ENCODE results near the gene ANKRD36C.
"Not testable (repeated sequence)": the region's sequence is repeated elsewhere in the genome, so short reads cannot be mapped to it uniquely, and the experiment has no call there.

ANKRD36C gene

GRCh38 chr2:95991351-95992094 is at the start of gene ANKRD36C:
Gene ANKRD36C, minus strand, starts transcription at chr2:95991824. Its CDS starts 116 bp downstream, at chr2:95991708.
- not testable (repeated sequence) for H3K27me3 ChIP-seq (replicated peaks; ENCODE audit: insufficient read depth, low read length); H3K36me3 ChIP-seq (replicated peaks; ENCODE audit: insufficient read depth, low read length); H3K9me3 ChIP-seq (replicated peaks; ENCODE audit: insufficient read depth, low read length); H3F3A ChIP-seq (ENCODE audit: insufficient read depth, low read length); H3K79me2 ChIP-seq (ENCODE audit: low read length); H3K9me2 ChIP-seq (replicated peaks; ENCODE audit: insufficient read depth, low read length); H4K20me1 ChIP-seq (ENCODE audit: insufficient read depth, low read length); H3K4me1 ChIP-seq (ENCODE audit: low read length)
- Histone ChIP-seq H3K9ac (ENCODE audit: low read length) (peak within 1 kb of the TSS; percentile 92), H3K4me2 (ENCODE audit: low read depth, low read length) (peak within 1 kb of the TSS; percentile 99), H2AFZ (ENCODE audit: low read length) (peak within 1 kb of the TSS; percentile 100), H3K4me3 (ENCODE audit: low read length) (peak within 1 kb of the TSS; percentile 81), H3K27ac (ENCODE audit: low read length) (peak within 1 kb of the TSS; percentile 84; the same call in 1 of the 2 replicates)
- peak; percentile 45 for DNase-seq

- H3K79me2 ChIP-seq (ENCODE audit: low read length); H3F3A ChIP-seq (ENCODE audit: insufficient read depth, low read length); H3K4me3 ChIP-seq (ENCODE audit: low read length); H3K9ac ChIP-seq (ENCODE audit: low read length); H3K27ac ChIP-seq (ENCODE audit: low read length); DNase-seq; H4K20me1 ChIP-seq (ENCODE audit: insufficient read depth, low read length); H3K36me3 ChIP-seq (replicated peaks; ENCODE audit: insufficient read depth, low read length); H3K27me3 ChIP-seq (replicated peaks; ENCODE audit: insufficient read depth, low read length); H2AFZ ChIP-seq (ENCODE audit: low read length); H3K4me1 ChIP-seq (ENCODE audit: low read length); H3K9me2 ChIP-seq (replicated peaks; ENCODE audit: insufficient read depth, low read length); H3K9me3 ChIP-seq (replicated peaks; ENCODE audit: insufficient read depth, low read length); H3K4me2 ChIP-seq (ENCODE audit: low read depth, low read length): not testable (repeated sequence)
Measured at GRCh38 chr2:96035554-96035953, 43.9 kb upstream of the ANKRD36C start.

- H3K9ac ChIP-seq (ENCODE audit: low read length); H4K20me1 ChIP-seq (ENCODE audit: insufficient read depth, low read length): not testable (repeated sequence)
Measured at GRCh38 chr2:96034792-96035191, 43.2 kb upstream of the ANKRD36C start, which contains the start of gene GPAT2. Gene GPAT2, minus strand, starts transcription at chr2:96034916. Its CDS starts 2,557 bp downstream, at chr2:96032359.

GRCh38 chr2:96033997-96034396 is 42.4 kb upstream of the ANKRD36C start:
- H3K4me1 ChIP-seq (ENCODE audit: low read length); H3F3A ChIP-seq (ENCODE audit: insufficient read depth, low read length); H3K9ac ChIP-seq (ENCODE audit: low read length); H3K36me3 ChIP-seq (replicated peaks; ENCODE audit: insufficient read depth, low read length); H3K27me3 ChIP-seq (replicated peaks; ENCODE audit: insufficient read depth, low read length); H3K79me2 ChIP-seq (ENCODE audit: low read length); H3K4me3 ChIP-seq (ENCODE audit: low read length); H3K9me3 ChIP-seq (replicated peaks; ENCODE audit: insufficient read depth, low read length); H4K20me1 ChIP-seq (ENCODE audit: insufficient read depth, low read length); H3K9me2 ChIP-seq (replicated peaks; ENCODE audit: insufficient read depth, low read length); H3K4me2 ChIP-seq (ENCODE audit: low read depth, low read length); DNase-seq; H3K27ac ChIP-seq (ENCODE audit: low read length); H2AFZ ChIP-seq (ENCODE audit: low read length): not testable (repeated sequence)

More at GRCh38 chr2:96034792-96035191, 43.2 kb upstream of the ANKRD36C start, which contains the start of gene GPAT2:
- H3K27me3 ChIP-seq (replicated peaks; ENCODE audit: insufficient read depth, low read length); H3K9me3 ChIP-seq (replicated peaks; ENCODE audit: insufficient read depth, low read length); H3K27ac ChIP-seq (ENCODE audit: low read length); H3K79me2 ChIP-seq (ENCODE audit: low read length); H3F3A ChIP-seq (ENCODE audit: insufficient read depth, low read length); H3K4me1 ChIP-seq (ENCODE audit: low read length); H2AFZ ChIP-seq (ENCODE audit: low read length); H3K4me3 ChIP-seq (ENCODE audit: low read length); H3K9me2 ChIP-seq (replicated peaks; ENCODE audit: insufficient read depth, low read length); DNase-seq; H3K4me2 ChIP-seq (ENCODE audit: low read depth, low read length); H3K36me3 ChIP-seq (replicated peaks; ENCODE audit: insufficient read depth, low read length): not testable (repeated sequence)

GRCh38 chr2:96027725-96028325 is 36.2 kb upstream of the ANKRD36C start:
- not testable (repeated sequence) for H3K36me3 ChIP-seq (replicated peaks; ENCODE audit: insufficient read depth, low read length); H4K20me1 ChIP-seq (ENCODE audit: insufficient read depth, low read length); H3K4me2 ChIP-seq (ENCODE audit: low read depth, low read length); H2AFZ ChIP-seq (ENCODE audit: low read length); H3K79me2 ChIP-seq (ENCODE audit: low read length); H3K4me1 ChIP-seq (ENCODE audit: low read length); H3K27ac ChIP-seq (ENCODE audit: low read length); H3K27me3 ChIP-seq (replicated peaks; ENCODE audit: insufficient read depth, low read length); H3K9ac ChIP-seq (ENCODE audit: low read length); H3F3A ChIP-seq (ENCODE audit: insufficient read depth, low read length); DNase-seq; H3K9me3 ChIP-seq (replicated peaks; ENCODE audit: insufficient read depth, low read length); H3K9me2 ChIP-seq (replicated peaks; ENCODE audit: insufficient read depth, low read length); H3K4me3 ChIP-seq (ENCODE audit: low read length)

- H3K9ac ChIP-seq (ENCODE audit: low read length); H3K4me1 ChIP-seq (ENCODE audit: low read length); H3F3A ChIP-seq (ENCODE audit: insufficient read depth, low read length); H4K20me1 ChIP-seq (ENCODE audit: insufficient read depth, low read length); H3K27me3 ChIP-seq (replicated peaks; ENCODE audit: insufficient read depth, low read length); H2AFZ ChIP-seq (ENCODE audit: low read length); H3K9me2 ChIP-seq (replicated peaks; ENCODE audit: insufficient read depth, low read length); H3K27ac ChIP-seq (ENCODE audit: low read length); DNase-seq; H3K36me3 ChIP-seq (replicated peaks; ENCODE audit: insufficient read depth, low read length); H3K4me3 ChIP-seq (ENCODE audit: low read length); H3K79me2 ChIP-seq (ENCODE audit: low read length); H3K9me3 ChIP-seq (replicated peaks; ENCODE audit: insufficient read depth, low read length); H3K4me2 ChIP-seq (ENCODE audit: low read depth, low read length): not testable (repeated sequence)
Measured at GRCh38 chr2:96025755-96026154, 34.1 kb upstream of the ANKRD36C start.

Data from MM.1S (cell line).